Adrenal gland (tissue), 5 donors: ENCODE data around the gene ABL1.
A peak's percentile ranks its signal among the peaks of the same experiment; 100 is the strongest.

ENCODE experiments used
- POLR2A ChIP-seq, 2 donors: fragments of 450-650 bp; IDR thresholded peaks; one replicate each; pipeline ENCODE4 v1.6.1; 2017; ENCODE audit warnings: antibody characterized with exemption in 2 of 2, mild to moderate bottlenecking in 2 of 2, moderate library complexity in 1 of 2
- TF ChIP-seq, protein P1 (sequence below), 6 experiments: fragments of 450-650 bp in 4 of 6; fragments of 200-600 bp in 2 of 6; sonication (generic) in 1 of 6; IDR thresholded peaks; 1 replicate in 5 of 6; 2 replicates in 1 of 6; pipeline versions ENCODE4 v1.5.1 to v1.8.0; 2016 to 2021; ENCODE audit warnings: antibody characterized with exemption in 6 of 6, mild to moderate bottlenecking in 2 of 6, moderate library complexity in 1 of 6
- donor health status: DM: no; HTN: no; CAD: no.

DNA sequence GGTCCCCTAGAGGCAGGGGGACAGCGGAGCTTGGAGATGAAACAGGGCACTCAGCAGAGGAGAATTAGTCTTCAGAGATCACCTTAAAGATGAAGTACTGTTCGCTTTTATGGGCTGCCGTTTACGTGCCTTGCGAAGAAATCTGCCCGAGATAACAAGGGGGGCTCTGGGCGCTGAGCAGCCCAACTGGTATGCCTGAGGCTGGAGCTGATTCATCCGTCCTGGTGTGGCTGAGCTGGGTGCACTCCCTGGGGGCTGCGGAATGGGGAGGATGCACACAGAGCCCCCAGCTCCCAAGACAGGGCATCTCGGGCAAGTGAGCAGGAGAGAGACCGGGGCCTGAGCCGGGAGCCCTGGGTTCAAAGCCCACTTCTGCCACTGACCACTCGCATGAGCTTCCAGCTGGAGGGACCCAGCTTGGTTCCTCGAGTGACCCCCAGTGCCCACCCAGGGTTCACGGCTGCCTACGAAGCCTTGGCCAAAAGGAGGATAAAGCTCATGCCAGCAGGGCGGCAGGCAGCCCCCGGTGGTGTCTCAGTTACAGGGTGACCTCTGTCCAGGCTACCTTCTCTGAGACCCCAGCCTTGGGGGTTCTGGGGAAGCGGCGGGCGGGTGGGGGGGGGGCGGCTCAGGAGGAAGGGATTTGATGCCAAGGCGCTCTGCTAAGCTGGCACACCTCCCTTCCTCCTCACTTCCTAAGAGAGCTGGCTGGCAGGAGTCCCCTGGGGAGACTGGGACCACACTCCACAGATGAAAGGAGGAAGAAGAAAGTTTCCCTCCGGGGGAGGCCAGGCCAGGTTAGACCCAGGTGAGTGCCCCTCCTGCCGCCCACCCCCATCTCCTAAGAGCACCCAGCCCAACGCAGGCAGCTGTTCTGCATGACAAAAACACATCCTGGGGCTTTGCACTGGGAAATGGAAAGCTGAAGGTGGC, 98.3 kb downstream of the ABL1 start:
- TF ChIP-seq, protein P1, sequence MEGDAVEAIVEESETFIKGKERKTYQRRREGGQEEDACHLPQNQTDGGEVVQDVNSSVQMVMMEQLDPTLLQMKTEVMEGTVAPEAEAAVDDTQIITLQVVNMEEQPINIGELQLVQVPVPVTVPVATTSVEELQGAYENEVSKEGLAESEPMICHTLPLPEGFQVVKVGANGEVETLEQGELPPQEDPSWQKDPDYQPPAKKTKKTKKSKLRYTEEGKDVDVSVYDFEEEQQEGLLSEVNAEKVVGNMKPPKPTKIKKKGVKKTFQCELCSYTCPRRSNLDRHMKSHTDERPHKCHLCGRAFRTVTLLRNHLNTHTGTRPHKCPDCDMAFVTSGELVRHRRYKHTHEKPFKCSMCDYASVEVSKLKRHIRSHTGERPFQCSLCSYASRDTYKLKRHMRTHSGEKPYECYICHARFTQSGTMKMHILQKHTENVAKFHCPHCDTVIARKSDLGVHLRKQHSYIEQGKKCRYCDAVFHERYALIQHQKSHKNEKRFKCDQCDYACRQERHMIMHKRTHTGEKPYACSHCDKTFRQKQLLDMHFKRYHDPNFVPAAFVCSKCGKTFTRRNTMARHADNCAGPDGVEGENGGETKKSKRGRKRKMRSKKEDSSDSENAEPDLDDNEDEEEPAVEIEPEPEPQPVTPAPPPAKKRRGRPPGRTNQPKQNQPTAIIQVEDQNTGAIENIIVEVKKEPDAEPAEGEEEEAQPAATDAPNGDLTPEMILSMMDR (IDR thresholded peaks at IDR 0.05): no peak
- TF ChIP-seq POLR2A (IDR thresholded peaks at IDR 0.05): peak in 1 of 2 donors; percentile 46
